ENCODE data around the gene DENND10. TPM values are rescaled to one million over a fixed set of nuclear protein-coding genes. Genes with fewer than 3 reads are reported as not detected.
A peak's percentile ranks its signal among the peaks of the same experiment; 100 is the strongest.

The DENND10 gene
- total and polyA plus RNA-seq, 4 donors: 17.9 to 37.7 (median 27.3) TPM

DNA sequence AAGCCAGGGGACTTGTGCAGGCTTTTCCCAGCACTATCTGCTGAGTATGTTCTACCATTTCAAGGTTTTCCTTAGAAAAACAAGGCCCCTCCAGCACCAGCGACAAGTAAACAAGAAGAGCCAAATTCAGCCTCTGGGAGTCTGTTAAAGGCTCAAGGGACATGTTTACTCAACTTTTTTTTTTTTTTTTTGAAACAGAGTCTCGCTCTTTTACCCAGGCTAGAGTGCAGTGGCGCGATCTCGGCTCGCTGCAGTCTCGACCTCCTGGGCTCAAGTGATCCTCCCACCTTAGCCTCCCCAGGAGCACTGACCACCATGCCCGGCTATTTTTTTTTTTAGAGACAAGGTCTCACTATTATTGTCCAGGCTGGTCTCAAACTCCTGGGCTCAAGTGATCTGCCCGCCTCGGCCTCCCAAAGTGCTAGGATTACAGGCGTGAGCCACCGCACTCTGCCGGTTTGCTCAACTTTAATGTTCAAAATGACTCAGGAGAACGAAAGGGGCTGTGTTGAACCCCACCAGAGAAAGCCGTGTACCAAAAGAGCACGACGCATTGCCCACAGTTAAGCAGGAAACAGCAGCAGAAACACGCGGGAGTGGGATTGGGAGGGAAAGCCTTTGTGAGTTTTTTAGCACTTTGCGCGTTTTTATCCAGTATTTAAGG is 73.9 kb downstream of the DENND10 start:
- Histone ChIP-seq H3K4me3 (ENCODE audit: low read depth in 1 of 3, low read length in 3 of 3) (peak overlapping the region; percentile 80 to 97 (median 84)), H3K27ac (ENCODE audit: low read depth in 1 of 2, low read length in 2 of 2) (peak overlapping the region; percentile 91 to 92), H3K27me3 (ENCODE audit: control insufficient read depth in 4 of 4, insufficient read depth in 4 of 4, low read length in 3 of 4) (no peaks in the 10 kb centered on the region), H3K9ac (ENCODE audit: low read depth in 1 of 2, low read length in 2 of 2) (peak overlapping the region; percentile 84 to 85), H3K4me1 (ENCODE audit: control insufficient read depth in 4 of 4, insufficient read depth in 4 of 4, low read length in 3 of 4) (peaks cover 3 to 16% (median 9%) of the 10 kb centered on the region in 4 donors), H3K36me3 (ENCODE audit: control insufficient read depth in 4 of 4, insufficient read depth in 3 of 4, low read depth in 1 of 4, low read length in 3 of 4) (peaks cover 2 to 17% (median 11%) of the 10 kb centered on the region in 4 donors), H3K9me3 (ENCODE audit: control insufficient read depth in 4 of 4, low read length in 3 of 4) (no peaks in the 10 kb centered on the region)
- TF ChIP-seq FOXA2 (IDR thresholded peaks at IDR 0.05): peak; percentile 82
- TF ChIP-seq HNF4A (conservative IDR thresholded peaks at IDR 0.05): peak; percentile 29 to 46
- TF ChIP-seq SP1 (IDR thresholded peaks at IDR 0.05): peak; percentile 32
- TF ChIP-seq HNF4G (IDR thresholded peaks at IDR 0.05): no peak
- peak; percentile 57 for TF ChIP-seq FOXA1 (IDR thresholded peaks at IDR 0.05)
- no peak for TF ChIP-seq JUND (IDR thresholded peaks at IDR 0.05)
- no peak for TF ChIP-seq REST (IDR thresholded peaks at IDR 0.05)
- no peak for DNase-seq (ENCODE audit: low spot score)
- WGBS: 9% methylated on average over 21 of the region's 21 CpGs

DNA sequence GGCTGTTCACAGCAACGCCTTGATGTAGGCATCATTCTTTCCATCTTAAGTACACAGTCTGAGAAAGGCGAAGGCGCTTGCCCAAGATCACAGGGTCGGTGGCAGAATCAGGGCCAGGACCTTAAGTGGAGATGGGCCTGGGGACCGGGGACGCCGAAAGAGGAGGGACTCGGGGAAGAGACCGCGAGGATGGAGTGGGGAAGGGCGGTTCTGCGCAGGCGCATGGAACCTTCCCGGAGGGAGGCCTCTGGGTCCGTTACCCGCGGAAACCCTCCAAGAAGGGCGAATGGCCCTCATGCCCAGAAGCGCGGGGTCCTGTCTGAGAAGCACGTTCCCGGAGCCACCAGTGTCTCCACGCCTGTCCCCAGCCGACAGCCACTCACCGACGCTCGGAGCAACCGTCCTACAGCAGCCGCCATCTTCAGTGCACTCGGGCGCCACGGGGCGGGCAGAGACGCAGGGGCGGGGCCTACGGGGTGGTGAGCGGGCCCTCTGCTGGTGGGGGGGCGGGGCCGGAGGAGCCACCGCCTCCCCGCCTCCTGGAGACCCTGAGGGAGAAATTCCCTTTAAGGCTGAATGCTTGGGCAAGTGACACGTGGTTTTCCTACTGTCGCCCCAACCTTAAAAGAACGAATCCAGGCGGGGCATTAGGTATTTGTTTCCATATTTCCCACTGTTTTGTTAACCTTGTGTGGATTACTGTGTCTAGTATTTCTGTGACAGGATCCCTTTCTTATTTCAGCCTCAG is 74.6 kb downstream of the DENND10 start, which contains the start of gene PRDX3:
TSS of gene PRDX3 (minus strand) at position 441 of the 748 bp plus-strand sequence. CDS start at position 419, 22 bp downstream.
- Histone ChIP-seq H3K4me3 (ENCODE audit: low read depth in 1 of 3, low read length in 3 of 3) (peak within 1 kb of the TSS; percentile 80 to 97 (median 84)), H3K9ac (ENCODE audit: low read depth in 1 of 2, low read length in 2 of 2) (peak within 1 kb of the TSS; percentile 84 to 85), H3K9me3 (ENCODE audit: control insufficient read depth in 4 of 4, low read length in 3 of 4) (no peaks in the 10 kb centered on the region), H3K27me3 (ENCODE audit: control insufficient read depth in 4 of 4, insufficient read depth in 4 of 4, low read length in 3 of 4) (no peaks in the 10 kb centered on the region), H3K27ac (ENCODE audit: low read depth in 1 of 2, low read length in 2 of 2) (peak within 1 kb of the TSS; percentile 91 to 92), H3K4me1 (ENCODE audit: control insufficient read depth in 4 of 4, insufficient read depth in 4 of 4, low read length in 3 of 4) (peaks cover 3 to 16% (median 9%) of the 10 kb centered on the region in 4 donors), H3K36me3 (ENCODE audit: control insufficient read depth in 4 of 4, insufficient read depth in 3 of 4, low read depth in 1 of 4, low read length in 3 of 4) (peaks cover 1 to 16% (median 9%) of the 10 kb centered on the region in 4 donors)
- no peak for TF ChIP-seq ATF3 (IDR thresholded peaks at IDR 0.05)
- TF ChIP-seq SP1 (IDR thresholded peaks at IDR 0.05): peak; percentile 38
- TF ChIP-seq, protein P1, sequence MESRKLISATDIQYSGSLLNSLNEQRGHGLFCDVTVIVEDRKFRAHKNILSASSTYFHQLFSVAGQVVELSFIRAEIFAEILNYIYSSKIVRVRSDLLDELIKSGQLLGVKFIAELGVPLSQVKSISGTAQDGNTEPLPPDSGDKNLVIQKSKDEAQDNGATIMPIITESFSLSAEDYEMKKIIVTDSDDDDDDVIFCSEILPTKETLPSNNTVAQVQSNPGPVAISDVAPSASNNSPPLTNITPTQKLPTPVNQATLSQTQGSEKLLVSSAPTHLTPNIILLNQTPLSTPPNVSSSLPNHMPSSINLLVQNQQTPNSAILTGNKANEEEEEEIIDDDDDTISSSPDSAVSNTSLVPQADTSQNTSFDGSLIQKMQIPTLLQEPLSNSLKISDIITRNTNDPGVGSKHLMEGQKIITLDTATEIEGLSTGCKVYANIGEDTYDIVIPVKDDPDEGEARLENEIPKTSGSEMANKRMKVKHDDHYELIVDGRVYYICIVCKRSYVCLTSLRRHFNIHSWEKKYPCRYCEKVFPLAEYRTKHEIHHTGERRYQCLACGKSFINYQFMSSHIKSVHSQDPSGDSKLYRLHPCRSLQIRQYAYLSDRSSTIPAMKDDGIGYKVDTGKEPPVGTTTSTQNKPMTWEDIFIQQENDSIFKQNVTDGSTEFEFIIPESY (IDR thresholded peaks at IDR 0.05): peak; percentile 36
- peak in 1 of 2 donors; percentile 20 for TF ChIP-seq RAD21 (IDR thresholded peaks at IDR 0.05)
- TF ChIP-seq REST (IDR thresholded peaks at IDR 0.05): peak; percentile 61
- TF ChIP-seq MAX (IDR thresholded peaks at IDR 0.05): peak; percentile 5
- TF ChIP-seq FOXA2 (IDR thresholded peaks at IDR 0.05): no peak
- TF ChIP-seq YY1 (IDR thresholded peaks at IDR 0.05): peak; percentile 98
- WGBS: under 1% methylated on average over 45 of the region's 45 CpGs
- peak; percentile 94 for DNase-seq (ENCODE audit: low spot score)
